GM19372 (cell line): ENCODE data around the gene SLC23A1.
"Not testable (repeated sequence)": the region's sequence is repeated elsewhere in the genome, so short reads cannot be mapped to it uniquely, and the experiment has no call there.

Experiments
- ATAC-seq: cut with Tn5 transposase; IDR thresholded peaks from one replicate; pipeline ENCODE4 v1.9.1; 2021; ENCODE audit warnings: mild to moderate bottlenecking, low read depth, moderate library complexity; ENCODE audit not compliant: unreplicated experiment

SLC23A1 gene

DNA sequence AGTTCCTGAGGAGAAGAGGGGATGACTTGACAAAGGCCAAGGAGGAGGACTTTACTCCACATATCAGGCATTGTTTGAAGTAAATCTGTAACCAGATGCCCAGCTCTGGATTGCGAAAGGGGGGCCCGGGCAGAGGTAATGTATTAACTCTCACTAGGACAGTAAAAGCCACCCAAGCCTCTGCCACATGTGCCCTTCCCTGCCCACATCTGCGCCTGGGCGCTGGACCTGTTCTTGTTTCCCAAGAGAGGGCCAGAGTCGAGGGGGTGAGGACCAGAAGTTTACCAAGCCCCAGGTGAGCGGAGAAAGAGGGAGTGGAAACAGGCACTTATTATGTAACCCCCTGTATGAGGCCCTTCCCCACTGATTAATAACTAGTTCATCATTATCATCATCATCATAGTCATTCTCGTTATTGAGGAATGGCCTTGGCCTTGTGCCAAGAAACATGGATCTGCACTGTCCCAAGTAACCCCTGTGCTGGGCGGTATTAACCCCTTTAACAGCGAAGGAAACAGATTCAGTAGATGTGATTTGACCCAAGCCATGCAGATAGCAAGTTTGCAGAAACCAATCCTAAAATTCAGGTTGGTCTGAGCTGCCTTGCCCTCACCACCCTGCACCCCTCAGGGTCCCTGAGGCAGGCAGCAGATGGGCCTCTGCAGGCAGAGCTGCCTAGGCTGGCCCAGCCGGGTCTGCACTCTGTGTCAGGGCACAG, at the start of gene SLC23A1:
TSS of gene SLC23A1 (minus strand) at position 23 of the 718 bp plus-strand sequence. CDS start 44 bp downstream, outside the sequence.
- ATAC-seq = no peak

DNA sequence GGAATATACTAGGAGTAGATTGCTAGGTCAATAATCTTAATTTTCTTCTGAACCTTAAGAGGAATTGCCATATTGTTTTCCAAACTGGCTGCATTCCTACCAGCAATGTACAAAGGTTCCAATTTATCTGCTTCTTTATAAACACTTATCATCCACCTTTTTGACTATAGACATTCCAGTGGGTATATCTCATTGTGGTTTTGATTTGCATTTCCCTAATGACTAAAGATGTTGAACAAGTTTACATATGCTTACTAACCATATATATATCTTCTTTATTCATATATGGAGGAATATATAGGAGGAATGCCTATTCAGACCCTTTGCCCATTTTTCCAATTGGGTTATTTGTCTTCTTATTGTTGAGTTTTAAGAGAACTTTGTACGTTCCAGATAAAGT, 48.6 kb upstream of the SLC23A1 start:
- no peak for ATAC-seq

DNA sequence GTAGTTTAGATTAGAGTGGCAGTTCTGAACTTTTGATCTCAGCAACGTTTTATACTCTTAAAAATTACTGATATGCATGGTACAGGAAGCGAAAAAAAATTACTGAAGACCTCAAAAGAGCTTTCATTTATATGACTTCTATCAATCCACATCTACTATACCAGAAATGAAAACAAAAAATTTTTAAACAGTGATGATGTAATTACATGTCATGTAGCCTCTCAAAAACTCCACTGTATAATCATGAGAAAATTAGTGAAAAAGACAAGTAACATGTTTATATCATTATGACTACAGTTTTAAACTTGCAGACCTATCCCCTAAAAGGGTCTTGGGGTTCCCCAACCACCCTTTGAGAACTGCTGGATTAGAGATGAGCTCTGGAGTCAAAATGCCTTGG, 46.9 kb upstream of the SLC23A1 start:
- ATAC-seq = no peak

GRCh38 chr5:139426203-139426885, 43.2 kb upstream of the SLC23A1 start:
- ATAC-seq = no peak

DNA sequence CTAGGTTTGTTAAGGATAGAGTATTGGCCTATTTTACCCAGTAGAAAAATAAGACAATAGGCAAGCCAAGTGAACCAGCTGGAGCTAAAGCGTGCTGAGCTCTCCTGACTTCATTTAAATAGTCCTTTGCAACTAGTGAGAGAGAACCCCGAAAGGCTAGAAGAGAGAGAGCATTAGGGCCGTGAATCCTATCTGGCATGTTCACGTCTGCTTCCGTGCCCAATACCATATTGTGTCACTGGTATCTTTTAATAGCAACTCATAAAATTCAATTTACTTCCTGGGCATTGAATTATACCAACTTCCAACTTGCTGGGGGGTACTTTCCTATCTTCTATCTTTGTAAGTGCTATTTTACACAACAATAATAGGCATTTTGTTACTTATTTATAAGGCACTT, 42.4 kb upstream of the SLC23A1 start:
- ATAC-seq = no peak

- ATAC-seq = no peak
Measured at GRCh38 chr5:139422307-139422893, 39.3 kb upstream of the SLC23A1 start.

- no peak for ATAC-seq
Measured at GRCh38 chr5:139419226-139420192, 36.4 kb upstream of the SLC23A1 start.

GRCh38 chr5:139418793-139419192, 35.7 kb upstream of the SLC23A1 start:
- ATAC-seq = no peak

- no peak for ATAC-seq
Measured at GRCh38 chr5:139417214-139417613, 34.1 kb upstream of the SLC23A1 start.

GRCh38 chr5:139416651-139417050, 33.6 kb upstream of the SLC23A1 start:
- ATAC-seq = no peak

DNA sequence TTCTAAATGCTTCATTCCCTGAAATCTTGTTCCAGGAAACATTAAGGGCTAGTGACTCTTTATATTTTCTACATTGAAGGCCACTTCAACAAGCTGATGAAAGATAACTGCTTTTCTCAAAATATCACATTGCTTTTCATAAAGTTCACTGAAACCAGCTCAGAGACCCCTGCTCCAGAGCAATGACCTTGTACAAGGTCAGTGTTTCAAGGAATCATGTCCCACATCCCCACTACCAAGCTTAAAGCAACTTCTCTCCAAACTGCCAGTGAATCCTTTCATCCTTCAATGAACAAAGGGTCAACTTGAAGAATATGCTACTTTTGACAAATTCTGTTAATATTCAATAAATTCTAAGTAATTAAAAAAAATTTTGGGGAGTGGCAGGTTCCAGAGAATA, 32.8 kb upstream of the SLC23A1 start:
- no peak for ATAC-seq

- no peak for ATAC-seq
Measured at GRCh38 chr5:139415221-139415861, 32.2 kb upstream of the SLC23A1 start.

GRCh38 chr5:139414581-139415130, 31.6 kb upstream of the SLC23A1 start:
- ATAC-seq = no peak

DNA sequence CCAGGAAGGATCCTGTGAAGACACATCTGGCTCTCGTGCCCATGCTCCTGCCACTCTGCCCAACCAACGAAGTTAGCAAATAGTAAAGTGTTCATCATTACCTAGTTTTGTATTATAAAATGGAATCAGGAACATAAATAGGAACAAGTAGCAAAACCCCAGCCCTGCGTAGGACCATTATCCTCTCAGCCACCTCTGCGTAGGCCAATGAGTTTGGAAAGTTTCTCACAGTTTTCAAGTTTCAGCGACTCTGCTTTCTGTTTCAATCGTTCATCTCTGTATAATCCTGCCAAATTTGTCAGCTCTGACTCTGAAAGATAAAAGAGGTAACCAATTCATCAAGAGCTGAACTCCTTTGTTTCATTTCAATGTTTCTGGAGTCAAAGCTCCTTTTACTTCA, 30.9 kb upstream of the SLC23A1 start:
- ATAC-seq = peak; percentile 55

GRCh38 chr5:139413153-139413552, 30.1 kb upstream of the SLC23A1 start:
- ATAC-seq = no peak

- no peak for ATAC-seq
Measured at GRCh38 chr5:139410993-139411828, 28.1 kb upstream of the SLC23A1 start.

DNA sequence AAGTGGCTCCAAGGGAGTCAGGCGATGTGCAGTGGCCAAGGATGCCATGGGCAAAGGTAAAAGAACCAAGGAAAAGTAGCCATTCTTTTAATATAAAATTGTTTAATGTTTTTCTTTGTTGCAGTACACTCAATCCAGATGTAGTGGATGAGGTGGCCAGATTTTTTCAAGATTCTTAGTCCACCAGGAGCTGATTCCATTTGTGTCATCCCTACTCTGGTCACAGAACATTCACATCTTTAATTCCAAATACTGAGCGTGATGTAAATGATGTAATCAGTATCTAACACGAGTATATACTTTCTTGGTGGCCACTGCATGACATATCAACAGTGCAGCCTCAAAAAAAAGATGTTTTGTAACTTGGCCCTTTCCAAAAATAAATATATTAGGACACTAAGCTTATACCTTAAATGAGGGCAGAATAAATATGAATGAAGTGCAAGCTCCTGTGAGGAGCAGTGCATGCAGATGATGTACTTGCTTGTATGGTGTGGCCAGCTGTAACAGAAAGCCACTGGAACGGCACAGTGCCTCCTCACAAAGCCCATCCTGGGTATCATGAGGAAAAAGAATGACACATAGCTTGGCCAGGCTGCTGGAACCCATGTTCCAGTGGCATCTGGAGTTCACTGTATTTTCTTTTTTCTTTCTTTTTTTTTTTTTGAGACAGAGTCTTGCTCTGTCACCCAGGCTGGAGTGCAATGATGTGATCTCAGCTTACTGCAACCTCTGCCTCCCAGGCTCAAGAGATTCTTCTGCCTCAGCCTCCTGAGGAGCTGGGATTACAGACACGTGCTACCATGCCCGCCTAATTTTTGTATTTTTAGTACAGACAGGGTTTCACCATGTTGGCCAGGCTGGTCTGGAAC, 27.3 kb upstream of the SLC23A1 start:
- no peak for ATAC-seq

DNA sequence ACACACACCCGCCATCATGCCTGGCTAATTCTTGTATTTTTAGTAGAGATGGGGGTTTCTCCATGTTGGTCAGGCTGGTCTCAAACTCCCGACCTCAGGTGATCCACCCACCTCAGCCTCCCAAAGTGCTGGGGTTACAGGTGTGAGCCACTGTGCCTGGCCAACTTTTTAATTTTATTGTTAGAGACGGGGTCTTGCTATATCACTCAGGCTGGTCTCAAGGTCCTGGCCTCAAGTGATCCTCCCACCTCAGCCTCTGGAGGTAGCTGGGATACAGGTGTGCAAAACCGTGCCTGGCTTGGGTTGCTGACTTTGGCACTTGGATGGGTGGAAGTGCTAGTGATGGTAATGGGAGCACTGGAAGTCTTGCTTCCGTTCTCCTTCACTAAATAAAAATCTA, 26.0 kb upstream of the SLC23A1 start:
- not testable (repeated sequence) for ATAC-seq
